ENCODE measurements around the gene CLCN3.

DNA sequence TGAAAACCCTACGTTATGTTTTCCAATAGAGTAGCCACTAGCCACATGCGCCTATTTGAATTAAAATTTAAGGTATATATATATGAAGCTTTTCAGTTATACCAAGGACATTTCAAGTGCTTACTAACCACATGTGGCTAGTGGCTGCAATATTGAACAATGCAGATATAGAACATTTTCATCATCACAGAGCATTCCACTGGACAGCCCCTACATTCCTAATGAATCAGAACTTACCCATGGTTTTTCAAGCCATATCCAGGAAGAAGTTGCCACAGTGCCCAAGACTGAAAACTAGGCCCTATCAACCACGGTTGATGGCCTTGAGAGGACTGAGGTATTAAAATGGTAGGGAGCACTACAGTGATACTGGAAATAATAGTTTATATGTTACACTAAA is 37.7 kb upstream of the CLCN3 start:
- TF ChIP-seq, protein P1, sequence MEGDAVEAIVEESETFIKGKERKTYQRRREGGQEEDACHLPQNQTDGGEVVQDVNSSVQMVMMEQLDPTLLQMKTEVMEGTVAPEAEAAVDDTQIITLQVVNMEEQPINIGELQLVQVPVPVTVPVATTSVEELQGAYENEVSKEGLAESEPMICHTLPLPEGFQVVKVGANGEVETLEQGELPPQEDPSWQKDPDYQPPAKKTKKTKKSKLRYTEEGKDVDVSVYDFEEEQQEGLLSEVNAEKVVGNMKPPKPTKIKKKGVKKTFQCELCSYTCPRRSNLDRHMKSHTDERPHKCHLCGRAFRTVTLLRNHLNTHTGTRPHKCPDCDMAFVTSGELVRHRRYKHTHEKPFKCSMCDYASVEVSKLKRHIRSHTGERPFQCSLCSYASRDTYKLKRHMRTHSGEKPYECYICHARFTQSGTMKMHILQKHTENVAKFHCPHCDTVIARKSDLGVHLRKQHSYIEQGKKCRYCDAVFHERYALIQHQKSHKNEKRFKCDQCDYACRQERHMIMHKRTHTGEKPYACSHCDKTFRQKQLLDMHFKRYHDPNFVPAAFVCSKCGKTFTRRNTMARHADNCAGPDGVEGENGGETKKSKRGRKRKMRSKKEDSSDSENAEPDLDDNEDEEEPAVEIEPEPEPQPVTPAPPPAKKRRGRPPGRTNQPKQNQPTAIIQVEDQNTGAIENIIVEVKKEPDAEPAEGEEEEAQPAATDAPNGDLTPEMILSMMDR (IDR thresholded peaks at IDR 0.05; ENCODE audit: low read depth, low read length, missing input control), result no peak
- TF ChIP-seq, protein P2, sequence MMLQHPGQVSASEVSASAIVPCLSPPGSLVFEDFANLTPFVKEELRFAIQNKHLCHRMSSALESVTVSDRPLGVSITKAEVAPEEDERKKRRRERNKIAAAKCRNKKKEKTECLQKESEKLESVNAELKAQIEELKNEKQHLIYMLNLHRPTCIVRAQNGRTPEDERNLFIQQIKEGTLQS (IDR thresholded peaks at IDR 0.05), result no peak
- TF ChIP-seq, protein P3, sequence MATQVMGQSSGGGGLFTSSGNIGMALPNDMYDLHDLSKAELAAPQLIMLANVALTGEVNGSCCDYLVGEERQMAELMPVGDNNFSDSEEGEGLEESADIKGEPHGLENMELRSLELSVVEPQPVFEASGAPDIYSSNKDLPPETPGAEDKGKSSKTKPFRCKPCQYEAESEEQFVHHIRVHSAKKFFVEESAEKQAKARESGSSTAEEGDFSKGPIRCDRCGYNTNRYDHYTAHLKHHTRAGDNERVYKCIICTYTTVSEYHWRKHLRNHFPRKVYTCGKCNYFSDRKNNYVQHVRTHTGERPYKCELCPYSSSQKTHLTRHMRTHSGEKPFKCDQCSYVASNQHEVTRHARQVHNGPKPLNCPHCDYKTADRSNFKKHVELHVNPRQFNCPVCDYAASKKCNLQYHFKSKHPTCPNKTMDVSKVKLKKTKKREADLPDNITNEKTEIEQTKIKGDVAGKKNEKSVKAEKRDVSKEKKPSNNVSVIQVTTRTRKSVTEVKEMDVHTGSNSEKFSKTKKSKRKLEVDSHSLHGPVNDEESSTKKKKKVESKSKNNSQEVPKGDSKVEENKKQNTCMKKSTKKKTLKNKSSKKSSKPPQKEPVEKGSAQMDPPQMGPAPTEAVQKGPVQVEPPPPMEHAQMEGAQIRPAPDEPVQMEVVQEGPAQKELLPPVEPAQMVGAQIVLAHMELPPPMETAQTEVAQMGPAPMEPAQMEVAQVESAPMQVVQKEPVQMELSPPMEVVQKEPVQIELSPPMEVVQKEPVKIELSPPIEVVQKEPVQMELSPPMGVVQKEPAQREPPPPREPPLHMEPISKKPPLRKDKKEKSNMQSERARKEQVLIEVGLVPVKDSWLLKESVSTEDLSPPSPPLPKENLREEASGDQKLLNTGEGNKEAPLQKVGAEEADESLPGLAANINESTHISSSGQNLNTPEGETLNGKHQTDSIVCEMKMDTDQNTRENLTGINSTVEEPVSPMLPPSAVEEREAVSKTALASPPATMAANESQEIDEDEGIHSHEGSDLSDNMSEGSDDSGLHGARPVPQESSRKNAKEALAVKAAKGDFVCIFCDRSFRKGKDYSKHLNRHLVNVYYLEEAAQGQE (IDR thresholded peaks at IDR 0.05), result no peak
